Measurements from ENCODE around the gene ASNSD1. TPM values are rescaled to one million over a fixed set of nuclear protein-coding genes. Genes with fewer than 3 reads are reported as not detected.

Gene ASNSD1
- total and polyA plus RNA-seq, 2 of the 8 experiments (the other 6 are each of a cell fraction or from before 2014, with no cell fraction given), result 14.1 to 44.8 TPM

DNA sequence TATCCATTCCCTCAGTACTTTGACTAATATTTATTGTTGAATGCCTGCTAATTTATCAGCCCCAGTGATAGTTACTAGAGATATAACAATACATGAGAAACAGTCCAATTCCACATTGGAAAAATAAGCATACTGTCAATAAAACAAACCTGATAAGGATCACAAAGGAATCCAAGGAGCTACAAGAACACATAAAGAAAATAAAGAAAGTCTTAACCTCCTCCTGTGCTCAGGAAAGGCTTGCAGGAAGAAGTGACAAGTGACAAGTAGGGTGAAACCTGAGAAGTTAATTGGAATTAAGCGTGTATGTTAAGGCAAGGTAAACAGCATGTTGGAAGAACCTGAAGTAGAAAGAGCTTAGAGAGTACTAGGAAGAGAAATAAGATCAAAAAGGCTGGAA, 20.3 kb upstream of the ASNSD1 start (continued):
- TF ChIP-seq, protein P1, sequence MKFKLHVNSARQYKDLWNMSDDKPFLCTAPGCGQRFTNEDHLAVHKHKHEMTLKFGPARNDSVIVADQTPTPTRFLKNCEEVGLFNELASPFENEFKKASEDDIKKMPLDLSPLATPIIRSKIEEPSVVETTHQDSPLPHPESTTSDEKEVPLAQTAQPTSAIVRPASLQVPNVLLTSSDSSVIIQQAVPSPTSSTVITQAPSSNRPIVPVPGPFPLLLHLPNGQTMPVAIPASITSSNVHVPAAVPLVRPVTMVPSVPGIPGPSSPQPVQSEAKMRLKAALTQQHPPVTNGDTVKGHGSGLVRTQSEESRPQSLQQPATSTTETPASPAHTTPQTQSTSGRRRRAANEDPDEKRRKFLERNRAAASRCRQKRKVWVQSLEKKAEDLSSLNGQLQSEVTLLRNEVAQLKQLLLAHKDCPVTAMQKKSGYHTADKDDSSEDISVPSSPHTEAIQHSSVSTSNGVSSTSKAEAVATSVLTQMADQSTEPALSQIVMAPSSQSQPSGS (IDR thresholded peaks at IDR 0.05; ENCODE audit: low read length), result no peak
- TF ChIP-seq TAF1 (IDR thresholded peaks at IDR 0.05; ENCODE audit: low read depth, low read length), result no peak
- no peak for TF ChIP-seq TEAD4 (IDR thresholded peaks at IDR 0.05; ENCODE audit: low read depth, low read length)
- TF ChIP-seq KDM1A (IDR thresholded peaks at IDR 0.05; ENCODE audit: borderline replicate concordance, low read length), result no peak
- no peak for TF ChIP-seq GTF2F1 (IDR thresholded peaks at IDR 0.05; ENCODE audit: borderline replicate concordance, low read depth, low read length)
- TF ChIP-seq, protein P2, sequence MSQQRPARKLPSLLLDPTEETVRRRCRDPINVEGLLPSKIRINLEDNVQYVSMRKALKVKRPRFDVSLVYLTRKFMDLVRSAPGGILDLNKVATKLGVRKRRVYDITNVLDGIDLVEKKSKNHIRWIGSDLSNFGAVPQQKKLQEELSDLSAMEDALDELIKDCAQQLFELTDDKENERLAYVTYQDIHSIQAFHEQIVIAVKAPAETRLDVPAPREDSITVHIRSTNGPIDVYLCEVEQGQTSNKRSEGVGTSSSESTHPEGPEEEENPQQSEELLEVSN (IDR thresholded peaks at IDR 0.05), result no peak
- no peak for TF ChIP-seq BRCA1 (IDR thresholded peaks at IDR 0.05; ENCODE audit: low read depth, low read length)
